HCT116 (cell line): ENCODE measurements around the gene OR11A1.

ENCODE experiments used
- MAX ChIP-seq: IDR thresholded peaks from 2 replicates; pipeline ENCODE4 v1.6.1; 2012
- POLR2A ChIP-seq: IDR thresholded peaks from 2 replicates; pipeline ENCODE4 v1.7.0; 2011; ENCODE audit warnings: borderline replicate concordance; ENCODE audit not compliant: insufficient read depth, insufficient read length; ENCODE audit errors: extremely low read depth
- TCF7L2 ChIP-seq: IDR thresholded peaks from 2 replicates; pipeline ENCODE4 v1.7.0; 2011; ENCODE audit warnings: borderline replicate concordance, inconsistent platforms; ENCODE audit not compliant: insufficient read depth, insufficient read length; ENCODE audit errors: extremely low read depth
- TF ChIP-seq, protein P1 (sequence below), 3 experiments: fragments of 200-600 bp in 1 of 3; sonication (generic) in 1 of 3; IDR thresholded peaks in 2 of 3; conservative IDR thresholded peaks in 1 of 3; 2 replicates each; pipeline ENCODE4 v1.5.1; 2012 to 2017; ENCODE audit warnings: low read depth in 2 of 3, low read length in 2 of 3, antibody characterized with exemption in 1 of 3, borderline replicate concordance in 1 of 3, control low read depth in 1 of 3, mild to moderate bottlenecking in 1 of 3, mixed read lengths in 1 of 3, mixed run types in 1 of 3, moderate library complexity in 1 of 3; ENCODE audit not compliant: insufficient read depth in 1 of 3

DNA sequence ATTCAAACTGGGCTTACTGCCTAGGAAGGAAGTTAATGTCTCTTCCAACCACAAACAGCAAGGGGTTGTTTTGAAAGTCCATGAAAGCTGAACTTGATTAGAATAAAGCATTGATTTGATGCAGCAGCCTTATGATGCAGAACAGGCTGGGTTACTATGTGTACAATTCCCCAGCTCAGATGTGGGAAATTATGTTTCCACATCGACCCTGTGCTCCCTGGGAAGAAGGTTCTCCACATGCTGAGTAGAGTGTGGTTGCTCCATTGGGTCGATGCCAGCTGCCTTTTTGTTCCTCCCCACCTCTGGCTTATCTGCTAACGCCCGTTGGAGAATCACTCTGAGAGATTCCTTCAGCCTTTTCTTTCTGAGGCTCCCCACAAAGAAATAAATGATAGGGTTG, 29.7 kb upstream of the OR11A1 start:
- no peak for TF ChIP-seq POLR2A
- no peak for TF ChIP-seq MAX
- TF ChIP-seq, protein P1, sequence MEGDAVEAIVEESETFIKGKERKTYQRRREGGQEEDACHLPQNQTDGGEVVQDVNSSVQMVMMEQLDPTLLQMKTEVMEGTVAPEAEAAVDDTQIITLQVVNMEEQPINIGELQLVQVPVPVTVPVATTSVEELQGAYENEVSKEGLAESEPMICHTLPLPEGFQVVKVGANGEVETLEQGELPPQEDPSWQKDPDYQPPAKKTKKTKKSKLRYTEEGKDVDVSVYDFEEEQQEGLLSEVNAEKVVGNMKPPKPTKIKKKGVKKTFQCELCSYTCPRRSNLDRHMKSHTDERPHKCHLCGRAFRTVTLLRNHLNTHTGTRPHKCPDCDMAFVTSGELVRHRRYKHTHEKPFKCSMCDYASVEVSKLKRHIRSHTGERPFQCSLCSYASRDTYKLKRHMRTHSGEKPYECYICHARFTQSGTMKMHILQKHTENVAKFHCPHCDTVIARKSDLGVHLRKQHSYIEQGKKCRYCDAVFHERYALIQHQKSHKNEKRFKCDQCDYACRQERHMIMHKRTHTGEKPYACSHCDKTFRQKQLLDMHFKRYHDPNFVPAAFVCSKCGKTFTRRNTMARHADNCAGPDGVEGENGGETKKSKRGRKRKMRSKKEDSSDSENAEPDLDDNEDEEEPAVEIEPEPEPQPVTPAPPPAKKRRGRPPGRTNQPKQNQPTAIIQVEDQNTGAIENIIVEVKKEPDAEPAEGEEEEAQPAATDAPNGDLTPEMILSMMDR (IDR thresholded peaks at IDR 0.05 in 2 of 3, conservative IDR thresholded peaks at IDR 0.05 in 1 of 3; ENCODE audit: borderline replicate concordance in 1 of 3, insufficient read depth in 1 of 3, low read depth in 2 of 3, low read length in 2 of 3) = no peak
- TF ChIP-seq TCF7L2 = no peak
